GM12801 (cell line): ENCODE data around the gene IFNAR1.

Source experiments
- TF ChIP-seq, protein P1 (sequence below): IDR thresholded peaks from one replicate; pipeline ENCODE4 v1.5.1; 2011; ENCODE audit warnings: control low read depth; ENCODE audit not compliant: insufficient read length; ENCODE audit errors: extremely low read depth

IFNAR1 gene

GRCh38 chr21:33334824-33335223 lies 10.1 kb downstream of the IFNAR1 start:
- TF ChIP-seq, protein P1, sequence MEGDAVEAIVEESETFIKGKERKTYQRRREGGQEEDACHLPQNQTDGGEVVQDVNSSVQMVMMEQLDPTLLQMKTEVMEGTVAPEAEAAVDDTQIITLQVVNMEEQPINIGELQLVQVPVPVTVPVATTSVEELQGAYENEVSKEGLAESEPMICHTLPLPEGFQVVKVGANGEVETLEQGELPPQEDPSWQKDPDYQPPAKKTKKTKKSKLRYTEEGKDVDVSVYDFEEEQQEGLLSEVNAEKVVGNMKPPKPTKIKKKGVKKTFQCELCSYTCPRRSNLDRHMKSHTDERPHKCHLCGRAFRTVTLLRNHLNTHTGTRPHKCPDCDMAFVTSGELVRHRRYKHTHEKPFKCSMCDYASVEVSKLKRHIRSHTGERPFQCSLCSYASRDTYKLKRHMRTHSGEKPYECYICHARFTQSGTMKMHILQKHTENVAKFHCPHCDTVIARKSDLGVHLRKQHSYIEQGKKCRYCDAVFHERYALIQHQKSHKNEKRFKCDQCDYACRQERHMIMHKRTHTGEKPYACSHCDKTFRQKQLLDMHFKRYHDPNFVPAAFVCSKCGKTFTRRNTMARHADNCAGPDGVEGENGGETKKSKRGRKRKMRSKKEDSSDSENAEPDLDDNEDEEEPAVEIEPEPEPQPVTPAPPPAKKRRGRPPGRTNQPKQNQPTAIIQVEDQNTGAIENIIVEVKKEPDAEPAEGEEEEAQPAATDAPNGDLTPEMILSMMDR = no peak

DNA sequence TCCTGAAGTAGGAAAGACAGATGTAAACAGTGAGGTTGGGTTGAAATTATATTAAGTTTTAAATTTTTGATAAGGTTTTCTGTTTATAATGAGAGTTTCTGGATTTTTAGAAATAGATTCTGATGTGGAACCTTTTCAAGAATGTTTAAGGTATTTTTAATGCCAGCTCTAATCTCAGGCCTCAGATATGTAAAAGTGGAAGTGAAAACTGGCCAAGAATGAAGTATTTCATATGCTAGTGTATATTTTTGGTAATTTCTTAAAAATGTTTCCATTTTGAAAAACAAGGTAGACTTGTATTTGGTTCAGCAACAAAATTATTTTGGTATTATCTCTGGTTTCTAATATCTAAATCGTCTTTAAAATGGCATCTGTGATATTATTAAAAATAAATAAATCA lies 14.4 kb downstream of the IFNAR1 start:
- TF ChIP-seq, protein P1 = no peak

- TF ChIP-seq, protein P1 = no peak
Measured at GRCh38 chr21:33339918-33340317, 15.1 kb downstream of the IFNAR1 start.

DNA sequence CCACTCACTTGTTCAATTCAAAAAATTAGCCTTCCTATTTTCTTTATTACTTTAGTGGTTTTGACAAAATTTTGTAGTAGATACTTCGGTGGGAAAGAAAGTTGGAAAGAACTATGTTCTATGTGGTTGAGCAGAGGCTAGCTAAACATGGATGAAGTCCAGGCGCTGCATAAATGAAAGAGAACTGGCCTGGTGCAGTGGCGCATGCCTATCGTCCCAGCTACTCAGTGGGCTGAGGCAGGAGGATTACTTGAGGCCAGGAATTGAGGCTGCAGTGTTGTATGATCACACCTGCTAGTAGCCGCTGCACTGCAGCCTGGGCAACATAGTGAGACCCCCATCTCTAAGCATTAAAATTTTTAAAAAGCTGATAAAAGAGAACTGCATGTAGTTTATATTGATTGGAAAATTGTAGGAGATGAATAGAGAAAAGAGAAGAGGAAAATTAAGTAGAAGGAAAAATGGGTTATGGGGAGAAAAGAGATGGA lies 21.0 kb downstream of the IFNAR1 start:
- TF ChIP-seq, protein P1 = no peak

DNA sequence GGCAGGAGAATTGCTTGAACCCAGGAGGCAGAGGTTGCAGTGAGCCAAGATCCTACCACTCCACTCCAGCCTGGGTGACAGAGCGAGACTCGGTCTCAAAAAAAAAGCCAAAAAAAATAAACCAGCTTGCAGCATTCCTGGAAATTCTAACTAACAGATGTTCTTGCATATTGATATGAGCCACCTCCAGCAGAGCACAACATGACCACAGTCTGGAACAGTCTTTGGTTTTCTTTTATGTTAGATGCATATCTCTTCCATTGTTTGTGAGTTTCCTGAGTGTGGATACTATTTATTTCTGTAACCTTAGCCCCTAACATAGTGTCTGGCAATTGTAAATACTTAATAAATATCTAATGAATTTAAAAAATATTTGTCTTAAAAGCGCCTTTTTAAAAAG lies 23.9 kb downstream of the IFNAR1 start:
- TF ChIP-seq, protein P1 = no peak

DNA sequence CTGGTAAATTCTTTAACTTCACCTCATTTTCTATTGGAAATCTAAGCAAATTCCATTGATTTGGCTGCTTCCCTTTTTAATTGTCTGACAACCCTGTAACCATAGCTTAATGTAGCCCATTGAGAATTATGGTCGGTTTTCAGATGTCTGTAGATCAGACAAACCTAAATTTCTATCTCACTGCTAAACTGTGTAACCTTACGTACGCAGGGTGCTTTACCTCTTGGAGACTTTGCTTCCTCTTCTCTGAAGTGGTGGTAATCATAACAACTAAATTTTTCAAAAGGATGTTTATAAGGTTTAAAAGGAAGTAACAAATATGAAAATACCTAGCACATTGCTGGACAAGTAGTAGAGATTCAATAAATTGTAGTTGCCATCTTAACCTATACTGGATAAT lies 25.9 kb downstream of the IFNAR1 start:
- TF ChIP-seq, protein P1 = no peak

- TF ChIP-seq, protein P1 = no peak
Measured at GRCh38 chr21:33355355-33355754, 30.6 kb downstream of the IFNAR1 start.

GRCh38 chr21:33355996-33356395 lies 31.2 kb downstream of the IFNAR1 start:
- TF ChIP-seq, protein P1 = no peak
